Measurements from ENCODE around the gene PIAS4.

DNA sequence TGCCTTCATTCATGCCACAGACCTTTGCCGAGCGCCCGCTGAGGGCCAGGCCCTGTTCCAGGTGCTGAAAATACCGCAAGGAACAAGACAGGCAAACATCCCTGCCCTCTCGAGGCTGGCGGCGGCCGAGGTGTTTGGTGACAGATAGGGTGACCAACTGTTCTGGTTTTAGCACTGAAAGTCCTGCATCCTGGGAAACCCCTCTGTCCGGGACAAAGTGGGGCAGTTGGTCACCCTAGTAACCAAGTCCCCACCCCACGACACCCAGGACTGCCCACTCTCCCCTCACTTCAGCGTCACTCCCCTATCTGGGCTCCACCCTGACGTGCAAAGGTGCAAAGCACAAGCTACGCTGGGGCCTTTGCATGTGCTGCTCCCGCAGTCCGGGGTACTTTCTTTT is 41.9 kb downstream of the PIAS4 start:
- TF ChIP-seq GATA3 (IDR thresholded peaks at IDR 0.05; ENCODE audit: low read depth, low read length), result no peak
- TF ChIP-seq GATA2 (IDR thresholded peaks at IDR 0.05; ENCODE audit: low read depth, low read length), result no peak
